Measurements from ENCODE around the gene ELOVL6. TPM values are rescaled to one million over a fixed set of nuclear protein-coding genes. Genes with fewer than 3 reads are reported as not detected.

The ELOVL6 gene
- total RNA-seq, 1 experiment from 2014 or later = 9.5 TPM

- BruUV-seq (replicated peaks) = no TSS peak
- ChIA-PET CTCF (no interaction called here), POLR2A (no interaction called here)
- DNase-seq = no peak
- no peaks in the 10 kb centered on the region for H3K9me3 Mint-ChIP-seq (ENCODE audit: unreplicated experiment)
- H3K27me3 Mint-ChIP-seq (ENCODE audit: insufficient read depth, unreplicated experiment) = no peaks in the 10 kb centered on the region
- TF ChIP-seq, protein P1, sequence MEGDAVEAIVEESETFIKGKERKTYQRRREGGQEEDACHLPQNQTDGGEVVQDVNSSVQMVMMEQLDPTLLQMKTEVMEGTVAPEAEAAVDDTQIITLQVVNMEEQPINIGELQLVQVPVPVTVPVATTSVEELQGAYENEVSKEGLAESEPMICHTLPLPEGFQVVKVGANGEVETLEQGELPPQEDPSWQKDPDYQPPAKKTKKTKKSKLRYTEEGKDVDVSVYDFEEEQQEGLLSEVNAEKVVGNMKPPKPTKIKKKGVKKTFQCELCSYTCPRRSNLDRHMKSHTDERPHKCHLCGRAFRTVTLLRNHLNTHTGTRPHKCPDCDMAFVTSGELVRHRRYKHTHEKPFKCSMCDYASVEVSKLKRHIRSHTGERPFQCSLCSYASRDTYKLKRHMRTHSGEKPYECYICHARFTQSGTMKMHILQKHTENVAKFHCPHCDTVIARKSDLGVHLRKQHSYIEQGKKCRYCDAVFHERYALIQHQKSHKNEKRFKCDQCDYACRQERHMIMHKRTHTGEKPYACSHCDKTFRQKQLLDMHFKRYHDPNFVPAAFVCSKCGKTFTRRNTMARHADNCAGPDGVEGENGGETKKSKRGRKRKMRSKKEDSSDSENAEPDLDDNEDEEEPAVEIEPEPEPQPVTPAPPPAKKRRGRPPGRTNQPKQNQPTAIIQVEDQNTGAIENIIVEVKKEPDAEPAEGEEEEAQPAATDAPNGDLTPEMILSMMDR (IDR thresholded peaks at IDR 0.05; ENCODE audit: insufficient read depth in 1 of 2, low read depth in 1 of 2, low read length in 1 of 2, severe bottlenecking in 1 of 2, unreplicated experiment in 1 of 2) = no peak
- Histone ChIP-seq H3K9me3 (no peaks in the 10 kb centered on the region), H3K4me1 (peaks cover 29% of the 10 kb centered on the region), H3K36me3 (ENCODE audit: control insufficient read depth, insufficient read depth, low read length) (no peaks in the 10 kb centered on the region; the same call in 1 of the 2 replicates), H3K27me3 (replicated peaks; ENCODE audit: control insufficient read depth, insufficient read depth, low read length) (no peaks in the 10 kb centered on the region), H3K4me3 (ENCODE audit: low read depth, low read length) (no peak overlapping the region)
- H3K36me3 Mint-ChIP-seq (ENCODE audit: insufficient read depth, unreplicated experiment) = no peaks in the 10 kb centered on the region
- no peak overlapping the region for H3K4me3 Mint-ChIP-seq (ENCODE audit: unreplicated experiment)
- H3K4me1 Mint-ChIP-seq (ENCODE audit: low read depth, unreplicated experiment) = peaks cover 17% of the 10 kb centered on the region
- intact Hi-C loops (cut with micrococcal nuclease; ENCODE audit: unreplicated experiment) = no loop called here
- H3K27ac Mint-ChIP-seq (ENCODE audit: unreplicated experiment) = peak overlapping the region; percentile 6
These were observed 33.6 kb downstream of the ELOVL6 start for GRCh38 chr4:110164856-110165255.

- Mint-ChIP-seq H3K4me1 (ENCODE audit: low read depth, unreplicated experiment) (peaks cover 17% of the 10 kb centered on the region), H3K36me3 (ENCODE audit: insufficient read depth, unreplicated experiment) (no peaks in the 10 kb centered on the region), H3K4me3 (ENCODE audit: unreplicated experiment) (no peak overlapping the region), H3K27me3 (ENCODE audit: insufficient read depth, unreplicated experiment) (no peaks in the 10 kb centered on the region), H3K9me3 (ENCODE audit: unreplicated experiment) (no peaks in the 10 kb centered on the region), H3K27ac (ENCODE audit: unreplicated experiment) (no peak overlapping the region)
- ChIA-PET POLR2A (no interaction called here), CTCF (no interaction called here)
- TF ChIP-seq, protein P1 (IDR thresholded peaks at IDR 0.05; ENCODE audit: insufficient read depth in 1 of 2, low read depth in 1 of 2, low read length in 1 of 2, severe bottlenecking in 1 of 2, unreplicated experiment in 1 of 2) = no peak
- DNase-seq = no peak
- BruUV-seq (replicated peaks) = no TSS peak
- Histone ChIP-seq H3K36me3 (ENCODE audit: control insufficient read depth, insufficient read depth, low read length) (no peaks in the 10 kb centered on the region; the same call in 1 of the 2 replicates), H3K4me3 (ENCODE audit: low read depth, low read length) (no peak overlapping the region), H3K9me3 (no peaks in the 10 kb centered on the region), H3K27me3 (replicated peaks; ENCODE audit: control insufficient read depth, insufficient read depth, low read length) (no peaks in the 10 kb centered on the region), H3K4me1 (peaks cover 29% of the 10 kb centered on the region)
- intact Hi-C loops (cut with micrococcal nuclease; ENCODE audit: unreplicated experiment) = no loop called here
These were observed 34.2 kb downstream of the ELOVL6 start for GRCh38 chr4:110164251-110164650.

- no peaks in the 10 kb centered on the region for H3K27me3 Mint-ChIP-seq (ENCODE audit: insufficient read depth, unreplicated experiment)
- no peaks in the 10 kb centered on the region for H3K27me3 ChIP-seq (replicated peaks; ENCODE audit: control insufficient read depth, insufficient read depth, low read length)
- no peaks in the 10 kb centered on the region for H3K9me3 ChIP-seq
- no peak overlapping the region for H3K4me3 ChIP-seq (ENCODE audit: low read depth, low read length)
- peaks cover 34% of the 10 kb centered on the region for H3K4me1 ChIP-seq
- intact Hi-C loops (cut with micrococcal nuclease; ENCODE audit: unreplicated experiment) = no loop called here
- H3K36me3 ChIP-seq (ENCODE audit: control insufficient read depth, insufficient read depth, low read length) = no peaks in the 10 kb centered on the region; the same call in 1 of the 2 replicates
- TF ChIP-seq, protein P1 (IDR thresholded peaks at IDR 0.05; ENCODE audit: insufficient read depth in 1 of 2, low read depth in 1 of 2, low read length in 1 of 2, severe bottlenecking in 1 of 2, unreplicated experiment in 1 of 2) = no peak
- H3K27ac Mint-ChIP-seq (ENCODE audit: unreplicated experiment) = no peak overlapping the region
- no peaks in the 10 kb centered on the region for H3K36me3 Mint-ChIP-seq (ENCODE audit: insufficient read depth, unreplicated experiment)
- POLR2A ChIA-PET = no interaction called here
- BruUV-seq (replicated peaks) = no TSS peak
- H3K9me3 Mint-ChIP-seq (ENCODE audit: unreplicated experiment) = no peaks in the 10 kb centered on the region
- no peak for DNase-seq
- H3K4me3 Mint-ChIP-seq (ENCODE audit: unreplicated experiment) = no peak overlapping the region
- peaks cover 17% of the 10 kb centered on the region for H3K4me1 Mint-ChIP-seq (ENCODE audit: low read depth, unreplicated experiment)
- CTCF ChIA-PET = no interaction called here
These were observed 34.9 kb downstream of the ELOVL6 start for GRCh38 chr4:110163327-110164069.

All from Caco-2 (cell line).